Activated T-helper 17 cell treated with anti-CD3 and anti-CD28 coated beads, Interleukin-2, amount 50 U/mL, for 72 hours (primary cell): Measurements from ENCODE around the gene PPFIBP2. TPM values are rescaled to one million over a fixed set of nuclear protein-coding genes. Genes with fewer than 3 reads are reported as not detected.
"Not testable (repeated sequence)": the region's sequence is repeated elsewhere in the genome, so short reads cannot be mapped to it uniquely, and the experiment has no call there.

Experiments used
- ATAC-seq: fragments of 150-1000 bp; cut with Tn5 transposase; replicated peaks from 2 replicates; pipeline ENCODE4 v1.10.0; 2021; ENCODE audit warnings: mild to moderate bottlenecking, moderate library complexity
- H3K27ac Mint-ChIP-seq: one replicate; pipeline ENCODE4 v1.8.0; 2022; ENCODE audit warnings: mixed read lengths
- H3K27me3 Mint-ChIP-seq: one replicate; pipeline ENCODE4 v1.8.0; 2022; ENCODE audit warnings: mixed read lengths
- H3K36me3 Mint-ChIP-seq: one replicate; pipeline ENCODE4 v1.8.0; 2022; ENCODE audit warnings: low read depth, mild to moderate bottlenecking, mixed read lengths
- H3K4me1 Mint-ChIP-seq: one replicate; pipeline ENCODE4 v1.8.0; 2022; ENCODE audit warnings: mixed read lengths
- H3K4me3 Mint-ChIP-seq: one replicate; pipeline ENCODE4 v1.8.0; 2022; ENCODE audit warnings: mild to moderate bottlenecking, mixed read lengths
- H3K9me3 Mint-ChIP-seq: one replicate; pipeline ENCODE4 v1.8.0; 2022; ENCODE audit warnings: mixed read lengths
- total RNA-seq, 2 donors: library from RNA; stranded (reverse); gene quantifications; one replicate each; pipeline ENCODE4 v1.2.3, GENCODE V29; 2022

Gene PPFIBP2
- total RNA-seq, 2 donors from 2014 or later = 4.2 to 11.1 TPM

- Mint-ChIP-seq H3K4me1 (no peaks in the 10 kb centered on the region), H3K27ac (no peak overlapping the region), H3K36me3 (peaks cover 38% of the 10 kb centered on the region), H3K27me3 (no peaks in the 10 kb centered on the region), H3K9me3 (no peaks in the 10 kb centered on the region), H3K4me3 (no peak overlapping the region)
- ATAC-seq = no peak
These were observed 142.9 kb downstream of the PPFIBP2 start for GRCh38 chr11:7656704-7657103.

- Mint-ChIP-seq H3K9me3 (no peaks in the 10 kb centered on the region), H3K27me3 (no peaks in the 10 kb centered on the region), H3K36me3 (peaks cover 31% of the 10 kb centered on the region), H3K27ac (no peak overlapping the region), H3K4me1 (no peaks in the 10 kb centered on the region), H3K4me3 (no peak overlapping the region)
- ATAC-seq = peak; percentile 47
These were observed 143.7 kb downstream of the PPFIBP2 start for GRCh38 chr11:7657306-7658025.

- not testable (repeated sequence) for H3K9me3 Mint-ChIP-seq, H3K36me3 Mint-ChIP-seq, H3K4me3 Mint-ChIP-seq, H3K27ac Mint-ChIP-seq, H3K4me1 Mint-ChIP-seq, ATAC-seq, H3K27me3 Mint-ChIP-seq
These were observed 149.7 kb downstream of the PPFIBP2 start for GRCh38 chr11:7663531-7663930.

DNA sequence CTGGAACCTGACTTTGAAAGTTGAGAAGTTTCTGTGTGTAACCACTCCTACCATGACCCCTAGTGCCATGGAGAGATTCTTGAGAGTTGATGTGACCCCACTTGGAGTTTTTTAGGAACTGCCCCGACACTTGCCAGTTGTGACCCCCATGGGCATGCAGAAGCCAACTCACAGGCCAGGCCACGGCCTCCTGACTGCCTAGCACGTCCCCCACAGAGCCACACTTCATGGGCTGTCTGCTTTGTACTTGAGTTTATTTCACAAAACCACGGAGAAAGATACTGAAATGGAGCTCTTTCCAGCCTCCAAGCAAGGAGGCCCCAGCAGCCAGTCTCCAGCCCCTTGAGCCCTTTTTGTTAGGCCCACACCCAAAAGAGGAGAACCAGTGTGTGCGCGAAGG lies 151.1 kb downstream of the PPFIBP2 start:
- H3K36me3 Mint-ChIP-seq = no peaks in the 10 kb centered on the region
- no peak overlapping the region for H3K4me3 Mint-ChIP-seq
- no peaks in the 10 kb centered on the region for H3K9me3 Mint-ChIP-seq
- no peaks in the 10 kb centered on the region for H3K27me3 Mint-ChIP-seq
- H3K4me1 Mint-ChIP-seq = peaks cover 5% of the 10 kb centered on the region
- no peak overlapping the region for H3K27ac Mint-ChIP-seq
- no peak for ATAC-seq

DNA sequence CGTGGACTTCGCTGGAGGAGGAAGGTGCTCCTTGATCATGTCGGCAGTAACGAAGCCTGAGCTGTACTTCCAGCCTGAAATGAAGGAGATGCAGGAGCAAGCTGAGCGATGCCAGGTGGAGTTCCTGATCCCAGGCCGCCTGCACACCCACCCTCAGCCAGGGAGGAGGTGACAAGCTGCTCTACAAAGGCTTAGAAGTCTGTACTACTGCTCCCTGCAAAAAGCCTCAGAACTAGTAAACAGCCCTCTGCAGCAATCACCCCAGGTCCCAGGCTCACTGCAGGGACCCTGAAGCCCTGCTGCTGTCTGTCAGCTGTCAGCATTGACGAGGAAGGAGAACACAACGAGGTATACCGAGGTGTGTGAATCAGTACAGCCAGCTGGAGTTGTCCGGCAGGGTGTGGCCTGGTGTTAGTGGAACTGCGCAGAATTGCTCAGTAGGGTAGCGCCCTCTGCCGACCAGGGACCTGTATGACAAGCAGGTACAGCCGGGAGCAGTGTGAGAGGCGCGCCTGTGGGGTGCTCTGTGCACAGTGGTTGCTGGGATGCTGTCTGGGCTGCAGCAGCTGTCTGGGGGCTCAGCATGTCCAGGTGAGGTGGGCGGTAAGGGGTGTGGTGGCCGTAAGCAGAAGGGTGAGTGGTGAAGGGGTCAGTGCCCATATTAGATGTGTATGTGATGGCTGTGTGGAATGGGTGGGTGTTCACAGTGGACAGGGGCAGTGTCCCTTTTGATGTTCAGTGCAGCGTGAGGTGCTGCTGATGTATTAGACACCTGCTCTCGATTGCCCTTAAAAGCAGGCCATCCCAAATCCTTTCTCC lies 151.9 kb downstream of the PPFIBP2 start:
- no peaks in the 10 kb centered on the region for H3K9me3 Mint-ChIP-seq
- no peak overlapping the region for H3K4me3 Mint-ChIP-seq
- H3K27ac Mint-ChIP-seq = no peak overlapping the region
- H3K27me3 Mint-ChIP-seq = no peaks in the 10 kb centered on the region
- peak; percentile 95 for ATAC-seq
- H3K4me1 Mint-ChIP-seq = peaks cover 5% of the 10 kb centered on the region
- H3K36me3 Mint-ChIP-seq = no peaks in the 10 kb centered on the region

DNA sequence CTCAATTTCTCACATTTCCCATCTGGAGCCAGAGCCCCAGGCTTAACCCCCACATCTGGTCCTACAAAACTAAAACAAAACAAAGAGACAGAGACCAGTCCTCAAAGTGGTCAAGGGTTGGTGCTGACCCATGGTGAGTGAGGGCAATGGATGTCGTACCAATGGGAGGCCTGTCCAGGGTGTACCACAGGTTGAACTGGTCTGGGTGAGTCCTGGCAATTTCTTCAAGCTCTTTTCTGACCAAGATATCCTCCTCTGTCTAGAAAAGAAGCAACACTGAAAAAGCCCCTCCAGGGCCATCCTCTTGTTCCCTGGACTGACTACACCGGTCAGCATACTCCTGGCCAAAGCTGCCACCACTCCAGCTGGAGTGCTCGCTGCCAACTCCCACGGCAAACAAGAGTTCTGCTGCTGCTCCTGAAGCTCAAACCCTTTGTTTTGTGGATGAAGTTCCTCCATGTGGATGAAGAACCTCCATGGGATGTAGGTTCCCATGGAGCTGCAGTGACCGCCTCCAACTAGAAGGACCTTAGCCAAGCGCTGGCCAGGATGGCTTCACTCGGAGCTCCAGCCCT lies 152.6 kb downstream of the PPFIBP2 start:
- Mint-ChIP-seq H3K36me3 (no peaks in the 10 kb centered on the region), H3K4me1 (peaks cover 5% of the 10 kb centered on the region), H3K27ac (no peak overlapping the region), H3K9me3 (no peaks in the 10 kb centered on the region), H3K27me3 (no peaks in the 10 kb centered on the region), H3K4me3 (no peak overlapping the region)
- no peak for ATAC-seq

GRCh38 chr11:7667460-7667859 lies 153.7 kb downstream of the PPFIBP2 start:
- H3K9me3 Mint-ChIP-seq = no peaks in the 10 kb centered on the region
- H3K27me3 Mint-ChIP-seq = no peaks in the 10 kb centered on the region
- H3K4me3 Mint-ChIP-seq = no peak overlapping the region
- no peak overlapping the region for H3K27ac Mint-ChIP-seq
- no peaks in the 10 kb centered on the region for H3K36me3 Mint-ChIP-seq
- no peak for ATAC-seq
- peaks cover 5% of the 10 kb centered on the region for H3K4me1 Mint-ChIP-seq

DNA sequence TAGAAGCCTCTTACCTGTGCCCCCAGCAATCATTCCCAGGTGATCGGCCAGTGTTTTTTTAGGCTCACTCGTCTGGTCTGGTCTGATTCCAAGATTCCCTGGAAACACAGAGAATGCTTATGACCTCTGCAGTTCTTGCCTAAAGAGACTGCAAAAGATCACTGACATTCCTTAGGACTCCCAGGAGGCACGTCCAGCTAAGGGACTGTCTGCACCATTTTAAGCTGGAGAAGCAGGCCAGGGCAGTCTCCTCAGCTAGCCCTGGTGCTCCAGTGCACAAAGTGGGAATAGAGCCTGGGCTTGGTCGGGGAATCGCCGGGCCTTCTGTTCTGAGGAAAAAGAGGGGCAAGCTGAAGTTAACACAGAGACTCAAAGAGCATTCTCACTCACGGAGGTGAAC lies 154.7 kb downstream of the PPFIBP2 start:
- Mint-ChIP-seq H3K36me3 (no peaks in the 10 kb centered on the region), H3K27me3 (peaks cover 3% of the 10 kb centered on the region), H3K27ac (no peak overlapping the region), H3K9me3 (no peaks in the 10 kb centered on the region), H3K4me1 (peaks cover 5% of the 10 kb centered on the region), H3K4me3 (no peak overlapping the region)
- ATAC-seq = no peak

- Mint-ChIP-seq H3K27ac (no peak overlapping the region), H3K36me3 (no peaks in the 10 kb centered on the region), H3K4me1 (peaks cover 5% of the 10 kb centered on the region), H3K9me3 (no peaks in the 10 kb centered on the region), H3K4me3 (no peak overlapping the region), H3K27me3 (peaks cover 4% of the 10 kb centered on the region)
- no peak for ATAC-seq
These were observed 155.1 kb downstream of the PPFIBP2 start for GRCh38 chr11:7668911-7669310.

- H3K27me3 Mint-ChIP-seq = peaks cover 21% of the 10 kb centered on the region
- no peaks in the 10 kb centered on the region for H3K36me3 Mint-ChIP-seq
- no peak overlapping the region for H3K4me3 Mint-ChIP-seq
- H3K4me1 Mint-ChIP-seq = peaks cover 4% of the 10 kb centered on the region
- H3K27ac Mint-ChIP-seq = no peak overlapping the region
- peak; percentile 37 for ATAC-seq
- no peaks in the 10 kb centered on the region for H3K9me3 Mint-ChIP-seq
These were observed 156.8 kb downstream of the PPFIBP2 start for GRCh38 chr11:7670641-7671040.

DNA sequence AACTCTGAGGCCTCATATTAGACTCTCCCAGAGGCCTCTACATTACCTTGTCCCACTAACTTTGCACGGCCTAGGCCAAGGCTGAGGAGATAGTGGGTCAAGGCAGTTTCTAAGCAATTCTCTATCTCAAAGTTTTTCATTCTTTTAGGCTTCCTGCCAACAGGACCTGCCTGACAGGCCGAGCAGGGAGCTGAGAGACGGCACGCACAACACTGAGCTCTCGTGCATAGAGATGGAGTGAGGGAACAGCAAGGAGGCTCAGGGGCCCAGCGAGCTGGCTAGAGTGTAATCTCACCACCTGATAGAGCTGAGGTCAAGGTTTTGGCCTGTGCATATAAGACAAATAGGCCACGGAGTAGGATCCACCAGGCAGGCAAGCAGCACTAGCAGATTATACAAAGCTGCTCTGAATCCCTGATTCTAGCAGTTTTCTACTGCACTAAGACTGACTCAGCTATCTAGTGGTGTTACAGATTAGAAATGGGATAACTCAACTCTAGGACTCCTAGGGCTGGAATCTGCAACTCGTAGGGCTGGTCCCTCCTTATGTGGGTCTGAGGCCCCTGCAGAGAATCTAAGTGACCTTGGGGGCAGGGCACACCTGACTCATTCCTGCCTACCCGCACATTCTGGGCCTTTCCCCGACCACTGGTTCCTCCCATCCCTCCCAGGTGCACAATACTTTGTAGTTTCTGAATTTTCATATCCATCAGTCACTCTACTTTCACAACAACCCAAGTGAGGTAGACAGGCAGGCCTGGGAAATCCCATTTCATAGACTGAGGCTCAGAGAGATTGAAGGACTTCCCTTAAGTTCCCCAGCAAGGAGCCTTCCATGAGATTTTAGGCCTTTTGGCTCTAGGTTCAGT lies 157.8 kb downstream of the PPFIBP2 start:
- Mint-ChIP-seq H3K4me1 (no peaks in the 10 kb centered on the region), H3K9me3 (no peaks in the 10 kb centered on the region), H3K36me3 (no peaks in the 10 kb centered on the region), H3K27ac (no peak overlapping the region), H3K27me3 (peaks cover 28% of the 10 kb centered on the region), H3K4me3 (peak overlapping the region; percentile 73)
- ATAC-seq = peak; percentile 76

GRCh38 chr11:7672276-7672959 lies 158.6 kb downstream of the PPFIBP2 start:
- ATAC-seq = no peak
- no peaks in the 10 kb centered on the region for H3K36me3 Mint-ChIP-seq
- peak overlapping the region; percentile 73 for H3K4me3 Mint-ChIP-seq
- no peaks in the 10 kb centered on the region for H3K9me3 Mint-ChIP-seq
- H3K27me3 Mint-ChIP-seq = peaks cover 35% of the 10 kb centered on the region
- H3K27ac Mint-ChIP-seq = no peak overlapping the region
- peaks cover 6% of the 10 kb centered on the region for H3K4me1 Mint-ChIP-seq

DNA sequence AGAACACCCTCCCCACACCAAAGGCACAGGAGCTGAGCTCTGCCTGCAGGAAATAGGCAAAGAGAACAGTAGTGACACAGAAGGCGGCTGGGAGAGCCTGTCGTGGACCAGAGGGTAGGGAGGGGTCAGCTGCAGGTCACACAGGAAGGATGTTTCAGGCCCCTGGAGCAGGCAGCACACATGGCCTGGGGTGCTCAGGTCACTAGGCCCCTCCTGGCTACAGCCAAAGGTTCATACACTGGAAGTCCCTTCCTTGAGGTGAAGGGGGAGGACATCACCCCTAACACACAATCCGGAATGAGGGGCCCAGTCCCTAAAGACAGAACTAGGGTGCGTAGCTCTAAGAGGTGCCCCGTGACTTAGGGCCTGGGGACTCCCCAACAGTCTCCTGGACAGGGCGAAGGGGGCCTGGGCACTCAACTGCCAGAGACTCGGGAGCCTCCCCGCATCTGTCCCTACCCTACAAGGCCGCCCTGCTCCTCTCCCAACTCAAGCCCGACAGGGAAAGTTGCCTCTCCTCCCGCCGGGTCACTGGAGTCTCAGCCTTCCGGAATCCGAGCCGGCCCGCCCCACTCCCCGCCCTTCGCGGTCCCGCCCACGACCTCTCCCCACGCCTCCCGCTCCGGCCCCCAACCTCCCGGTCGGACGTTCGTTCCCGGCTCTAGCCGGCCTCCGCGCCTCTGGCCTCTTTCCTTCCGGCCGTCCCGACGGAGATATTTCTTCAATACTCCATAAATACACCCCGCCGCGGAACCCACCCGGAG lies 159.3 kb downstream of the PPFIBP2 start, which contains the start of gene CYB5R2:
Gene CYB5R2, minus strand, starts transcription at position 541 of the 764 bp plus-strand sequence. CDS start 675 bp downstream, outside the sequence.
- peak within 1 kb of the TSS; percentile 73 for H3K4me3 Mint-ChIP-seq
- H3K27me3 Mint-ChIP-seq = peaks cover 39% of the 10 kb centered on the region
- no peaks in the 10 kb centered on the region for H3K9me3 Mint-ChIP-seq
- peaks cover 6% of the 10 kb centered on the region for H3K4me1 Mint-ChIP-seq
- no peak within 1 kb of the TSS for H3K27ac Mint-ChIP-seq
- H3K36me3 Mint-ChIP-seq = no peaks in the 10 kb centered on the region
- no peak for ATAC-seq
